GM18867 (cell line): ENCODE data around the gene CEP112.

ENCODE experiments used
- ATAC-seq: cut with Tn5 transposase; IDR thresholded peaks from one replicate; pipeline ENCODE4 v1.9.1; 2021; ENCODE audit warnings: mild to moderate bottlenecking, moderate library complexity; ENCODE audit not compliant: unreplicated experiment

CEP112 gene

DNA sequence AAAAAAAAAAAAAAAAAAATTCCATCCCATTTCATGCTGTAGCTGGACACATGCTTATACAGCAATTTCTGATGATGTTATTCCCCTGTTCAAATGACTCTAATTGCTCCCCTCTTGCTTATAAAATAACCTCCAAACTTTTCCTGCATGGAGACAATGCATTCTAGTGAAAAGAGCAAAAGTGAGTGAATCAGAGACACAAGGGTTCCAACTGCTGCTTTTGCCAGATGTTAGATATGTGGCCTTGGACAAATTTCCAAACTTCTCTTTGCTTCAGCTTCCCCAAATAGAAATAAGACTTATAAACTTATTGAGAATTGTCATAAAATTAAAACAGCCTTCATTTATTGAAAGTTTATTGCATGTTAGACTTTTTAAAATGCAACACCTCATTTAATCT lies 565.5 kb downstream of the CEP112 start:
- ATAC-seq, result no peak

- no peak for ATAC-seq
Measured at GRCh38 chr17:65618516-65618915, 573.4 kb downstream of the CEP112 start.

- no peak for ATAC-seq
Measured at GRCh38 chr17:65617496-65617895, 574.4 kb downstream of the CEP112 start.

DNA sequence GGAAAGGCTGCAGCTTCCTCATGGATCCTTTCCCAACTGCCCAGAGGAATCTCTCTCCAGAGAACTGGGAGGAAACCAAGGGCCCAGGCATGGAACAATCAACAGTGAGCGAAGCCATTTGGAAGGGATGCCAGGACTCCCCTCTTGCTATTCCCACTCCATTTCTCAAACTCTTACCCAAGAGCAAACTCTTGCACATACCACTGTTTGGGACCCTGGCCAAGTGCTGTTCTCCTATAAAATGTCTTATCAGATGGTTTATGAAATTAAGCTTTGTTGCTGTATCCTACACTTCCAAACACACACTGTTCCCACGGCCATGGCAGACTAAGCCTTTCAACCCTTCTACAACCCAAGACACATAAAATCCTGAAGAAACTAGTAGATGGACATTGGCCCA lies 582.2 kb downstream of the CEP112 start:
- ATAC-seq, result no peak

- no peak for ATAC-seq
Measured at GRCh38 chr17:65609286-65609685, 582.6 kb downstream of the CEP112 start.

- no peak for ATAC-seq
Measured at GRCh38 chr17:65604070-65604469, 587.9 kb downstream of the CEP112 start.

- no peak for ATAC-seq
Measured at GRCh38 chr17:65601881-65602280, 590.1 kb downstream of the CEP112 start.

DNA sequence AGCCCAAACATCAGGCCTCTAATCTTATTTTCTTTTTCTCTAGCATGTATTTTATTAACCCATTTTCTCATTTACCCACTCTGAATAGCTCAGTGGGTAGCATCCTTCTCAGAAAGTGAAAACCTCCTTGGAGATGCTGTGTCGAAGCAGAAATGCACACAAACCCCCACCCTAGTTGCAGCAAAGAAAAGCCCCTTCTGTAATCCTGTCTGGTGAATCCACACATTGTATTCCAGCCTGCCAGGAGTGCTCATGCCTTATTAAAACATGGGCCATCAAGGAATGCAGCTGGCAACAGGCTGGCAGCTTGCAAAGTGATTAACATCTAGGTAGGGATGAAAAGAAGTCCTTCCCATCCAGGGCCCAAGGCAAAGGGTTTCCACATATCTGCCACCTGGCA lies 590.8 kb downstream of the CEP112 start:
- no peak for ATAC-seq

- ATAC-seq, result no peak
Measured at GRCh38 chr17:65600518-65600917, 591.4 kb downstream of the CEP112 start.

- no peak for ATAC-seq
Measured at GRCh38 chr17:65599650-65600049, 592.3 kb downstream of the CEP112 start.

DNA sequence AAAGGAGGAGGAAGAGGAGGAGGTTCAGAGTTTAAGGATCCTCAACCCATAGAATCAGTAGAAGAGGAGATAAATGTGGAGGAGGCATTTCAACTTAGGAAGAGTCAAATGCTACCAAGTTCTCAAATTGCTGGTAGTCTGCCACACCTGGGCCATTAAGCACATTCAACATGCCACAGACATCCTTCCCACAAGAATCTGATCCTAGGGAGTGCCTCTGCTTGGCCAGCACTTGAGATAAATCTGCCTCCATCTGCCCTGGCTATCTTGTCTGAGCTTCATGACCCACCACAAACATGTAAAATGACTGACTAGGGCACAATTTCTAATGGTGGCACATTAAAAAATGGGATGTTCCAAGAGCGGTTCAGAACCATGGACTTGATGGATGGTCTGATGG lies 593.2 kb downstream of the CEP112 start:
- ATAC-seq, result no peak

DNA sequence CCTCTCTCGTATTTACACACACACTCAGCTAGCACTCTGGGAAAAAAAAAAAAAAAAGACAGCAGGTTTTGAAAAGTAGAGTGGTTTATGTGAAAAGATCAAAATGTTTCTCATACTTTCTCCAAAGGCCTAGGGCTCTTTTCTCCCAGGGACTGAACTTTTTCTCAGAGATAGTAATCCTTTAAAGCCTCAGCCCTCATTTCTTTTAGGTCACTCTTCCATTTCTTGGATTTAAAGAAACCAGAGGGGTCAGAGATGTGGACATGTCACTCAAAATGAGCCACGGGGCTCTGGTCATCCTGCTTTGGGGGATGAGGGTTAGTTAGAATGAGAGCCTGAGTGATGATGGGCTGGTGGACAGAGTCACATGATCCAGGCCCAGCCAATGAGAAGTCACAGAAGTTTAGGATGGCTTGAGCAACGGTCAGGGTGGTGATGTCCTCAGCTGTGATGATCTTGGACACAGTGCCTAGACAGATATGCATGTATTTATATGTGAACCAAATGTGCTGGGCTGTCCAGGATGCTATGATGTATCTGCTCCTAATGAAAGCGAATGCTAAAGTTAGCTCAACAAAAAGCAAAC lies 596.8 kb downstream of the CEP112 start:
- ATAC-seq, result no peak

DNA sequence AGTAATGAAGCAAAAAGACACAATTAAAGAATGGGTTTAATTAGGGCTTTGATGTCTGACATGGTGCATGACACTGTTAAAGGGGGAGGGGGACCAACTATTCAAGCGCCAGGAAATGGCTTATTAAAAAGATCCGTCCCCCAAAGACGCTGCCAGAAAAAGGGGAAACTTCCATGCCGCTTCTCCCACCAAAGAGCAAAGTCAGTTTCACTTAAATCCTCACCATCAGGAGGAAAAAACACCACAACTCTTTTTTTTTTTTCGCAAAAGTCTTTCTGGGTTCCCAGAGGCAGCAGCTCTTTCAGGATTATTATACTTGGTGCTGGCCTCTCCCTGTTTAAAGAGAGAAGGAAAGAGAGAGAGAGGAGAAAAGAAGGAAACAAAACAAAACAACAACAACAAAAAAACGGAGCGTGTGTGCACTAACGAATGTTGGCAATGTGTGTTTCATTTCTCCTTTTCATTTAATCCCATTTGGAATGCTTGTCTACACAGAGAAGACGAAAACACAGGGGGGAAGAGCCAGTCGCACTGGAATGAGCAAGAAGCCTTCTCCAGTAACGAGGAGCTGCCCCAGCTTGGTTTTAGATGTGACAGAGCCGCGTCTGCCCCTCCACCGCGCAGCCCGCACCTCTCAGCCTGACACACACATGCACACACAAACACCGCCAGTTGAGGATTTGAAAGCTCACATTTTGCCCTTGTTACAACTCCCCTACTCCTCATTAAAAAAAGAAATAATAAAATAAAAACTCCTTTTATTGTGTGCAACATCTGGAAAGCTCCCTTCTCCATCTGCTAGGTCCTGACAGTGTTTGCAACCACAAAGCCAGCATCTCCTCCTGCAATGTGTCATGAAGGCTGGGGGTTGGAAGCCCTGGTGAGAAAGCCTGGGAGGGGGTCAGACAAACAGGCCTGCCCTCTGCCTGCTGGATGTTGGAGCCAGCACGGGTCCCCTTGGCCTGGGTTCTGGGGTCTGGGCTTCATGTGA lies 597.8 kb downstream of the CEP112 start:
- no peak for ATAC-seq

DNA sequence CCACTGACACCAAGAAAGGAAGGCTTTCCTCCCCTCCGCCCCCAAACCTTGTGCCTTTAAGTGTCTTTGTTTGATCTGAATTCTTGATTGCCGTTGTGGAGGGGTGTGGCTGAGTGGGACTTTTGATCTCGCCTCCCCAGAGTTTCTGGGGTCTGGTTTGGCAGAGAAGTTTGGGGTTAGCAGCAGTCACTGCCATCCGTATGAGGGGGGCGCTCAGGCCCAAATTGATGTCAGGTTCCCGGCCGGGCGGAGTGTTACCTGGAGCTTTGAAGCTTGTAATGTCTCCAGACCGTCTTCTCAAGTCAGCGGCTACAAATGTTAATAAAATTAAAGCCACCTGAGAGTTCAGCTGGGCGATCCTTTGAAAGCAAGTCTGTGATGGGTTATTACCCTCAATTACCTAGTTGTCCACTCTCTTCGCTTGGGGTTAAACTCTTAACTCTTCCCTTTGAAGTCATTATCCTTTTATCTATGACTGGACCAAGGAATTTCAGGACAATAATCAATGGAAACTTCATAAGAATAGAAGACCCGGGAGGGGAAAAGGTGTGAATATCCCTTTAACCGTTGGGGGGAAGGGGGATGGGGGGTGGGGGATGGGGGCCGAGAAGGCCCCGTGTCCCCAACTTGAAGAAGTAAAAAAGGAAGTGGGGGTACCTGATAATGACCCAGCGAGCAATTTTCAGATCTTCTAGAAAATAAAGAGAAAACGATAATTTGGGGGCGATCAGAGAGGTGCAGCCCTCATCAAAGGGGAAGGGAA lies 598.7 kb downstream of the CEP112 start:
- ATAC-seq, result no peak

GRCh38 chr17:65592125-65592965 lies 599.6 kb downstream of the CEP112 start:
- no peak for ATAC-seq

- ATAC-seq, result no peak
Measured at GRCh38 chr17:65589321-65589720, 602.6 kb downstream of the CEP112 start.

- ATAC-seq, result no peak
Measured at GRCh38 chr17:65588181-65588808, 603.6 kb downstream of the CEP112 start.

GRCh38 chr17:65587534-65588180 lies 604.3 kb downstream of the CEP112 start:
- ATAC-seq, result no peak

DNA sequence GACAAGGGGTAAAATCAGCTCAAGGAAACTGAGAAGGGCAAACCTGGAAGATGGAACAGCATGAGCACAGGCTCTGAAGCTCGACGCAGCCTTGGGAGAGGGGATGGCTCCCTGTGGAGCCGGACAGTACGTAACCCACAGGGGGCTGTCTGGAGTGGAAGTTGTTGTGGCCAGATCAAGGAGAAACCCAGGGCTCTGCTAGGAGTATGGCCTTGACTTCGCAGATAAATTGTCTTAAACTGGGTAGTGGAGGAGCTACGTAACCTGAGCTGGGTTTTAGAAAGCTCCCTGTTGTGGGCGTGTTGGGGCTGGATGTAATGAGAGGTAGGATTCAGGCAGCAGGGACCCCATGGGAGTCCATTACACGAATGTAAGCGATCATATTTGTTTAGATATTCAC lies 605.0 kb downstream of the CEP112 start:
- no peak for ATAC-seq
